GM04503 (cell line): Measurements from ENCODE around the gene CSTB.

ENCODE experiments used
- DNase-seq: peaks from one replicate; pipeline ENCODE4 v3.0.0-alpha.2; 2012; ENCODE audit warnings: low read depth

Gene CSTB

GRCh38 chr21:43767498-43767983, 8.6 kb downstream of the CSTB start:
- DNase-seq = no peak

- DNase-seq = no peak
These were observed 9.2 kb downstream of the CSTB start for GRCh38 chr21:43766734-43767497.

GRCh38 chr21:43764576-43765495, 11.3 kb downstream of the CSTB start:
- DNase-seq = no peak

GRCh38 chr21:43763901-43764523, 12.1 kb downstream of the CSTB start:
- no peak for DNase-seq

- DNase-seq = no peak
These were observed 13.6 kb downstream of the CSTB start for GRCh38 chr21:43762303-43763128.

- no peak for DNase-seq
These were observed 14.2 kb downstream of the CSTB start for GRCh38 chr21:43761886-43762285.

GRCh38 chr21:43760391-43760958, 15.6 kb downstream of the CSTB start:
- no peak for DNase-seq

GRCh38 chr21:43759651-43760050, 16.5 kb downstream of the CSTB start:
- DNase-seq = no peak

- no peak for DNase-seq
These were observed 17.3 kb downstream of the CSTB start for GRCh38 chr21:43758811-43759210.

GRCh38 chr21:43758111-43758641, 17.9 kb downstream of the CSTB start:
- DNase-seq = no peak

- DNase-seq = no peak
These were observed 18.5 kb downstream of the CSTB start for GRCh38 chr21:43757601-43758000.

GRCh38 chr21:43755820-43756594, 20.1 kb downstream of the CSTB start:
- no peak for DNase-seq

- no peak for DNase-seq
These were observed 20.9 kb downstream of the CSTB start for GRCh38 chr21:43754948-43755781.

GRCh38 chr21:43753439-43753799, 22.7 kb downstream of the CSTB start:
- no peak for DNase-seq

GRCh38 chr21:43752758-43753438, 23.2 kb downstream of the CSTB start:
- DNase-seq = no peak

GRCh38 chr21:43751955-43752591, 24.0 kb downstream of the CSTB start:
- DNase-seq = no peak

GRCh38 chr21:43750339-43751033, 25.6 kb downstream of the CSTB start:
- no peak for DNase-seq
